RWPE2 (cell line): ENCODE results near the gene CFAP77.

Experiments
- ATAC-seq: fragments of 200-7000 bp; cut with Tn5 transposase; 3 replicates; pipeline ENCODE4 v1.9.1; 2021; ENCODE audit warnings: low read depth
- DNase-seq: peaks from one replicate; pipeline ENCODE4 v3.0.0-alpha.2; 2020; ENCODE audit warnings: low spot score
- H3K27ac ChIP-seq: fragments of 450-650 bp; 2 replicates; pipeline ENCODE4 v1.5.1; 2017; ENCODE audit warnings: mild to moderate bottlenecking; ENCODE audit not compliant: poor library complexity, severe bottlenecking
- H3K27me3 ChIP-seq: fragments of 250-450 bp; sonication (Bioruptor Pico); 2 replicates; pipeline ENCODE4 v1.5.1; 2021; ENCODE audit warnings: mild to moderate bottlenecking, moderate library complexity; ENCODE audit not compliant: insufficient read depth, poor library complexity, severe bottlenecking
- H3K36me3 ChIP-seq: fragments of 250-450 bp; sonication (Bioruptor Pico); 2 replicates; pipeline ENCODE4 v1.5.1; 2020; ENCODE audit warnings: low read depth, mild to moderate bottlenecking, moderate library complexity
- H3K4me1 ChIP-seq: fragments of 250-450 bp; sonication (Bioruptor Pico); 2 replicates; pipeline ENCODE4 v1.5.1; 2021; ENCODE audit warnings: mild to moderate bottlenecking, moderate library complexity; ENCODE audit not compliant: insufficient read depth, poor library complexity, severe bottlenecking
- H3K4me3 ChIP-seq: fragments of 250-450 bp; sonication (Bioruptor Pico); 2 replicates; pipeline ENCODE4 v1.5.1; 2021; ENCODE audit warnings: mild to moderate bottlenecking, moderate library complexity; ENCODE audit not compliant: severe bottlenecking
- H3K9me3 ChIP-seq: fragments of 250-450 bp; sonication (Bioruptor Pico); 2 replicates; pipeline ENCODE4 v1.5.1; 2021; ENCODE audit warnings: mild to moderate bottlenecking, moderate library complexity; ENCODE audit not compliant: severe bottlenecking
- TF ChIP-seq, protein P1 (sequence below): fragments of 450-650 bp; IDR thresholded peaks from one replicate; pipeline ENCODE4 v1.5.1; 2017; ENCODE audit warnings: mild to moderate bottlenecking, moderate library complexity; ENCODE audit not compliant: poor library complexity, severe bottlenecking

The CFAP77 gene

DNA sequence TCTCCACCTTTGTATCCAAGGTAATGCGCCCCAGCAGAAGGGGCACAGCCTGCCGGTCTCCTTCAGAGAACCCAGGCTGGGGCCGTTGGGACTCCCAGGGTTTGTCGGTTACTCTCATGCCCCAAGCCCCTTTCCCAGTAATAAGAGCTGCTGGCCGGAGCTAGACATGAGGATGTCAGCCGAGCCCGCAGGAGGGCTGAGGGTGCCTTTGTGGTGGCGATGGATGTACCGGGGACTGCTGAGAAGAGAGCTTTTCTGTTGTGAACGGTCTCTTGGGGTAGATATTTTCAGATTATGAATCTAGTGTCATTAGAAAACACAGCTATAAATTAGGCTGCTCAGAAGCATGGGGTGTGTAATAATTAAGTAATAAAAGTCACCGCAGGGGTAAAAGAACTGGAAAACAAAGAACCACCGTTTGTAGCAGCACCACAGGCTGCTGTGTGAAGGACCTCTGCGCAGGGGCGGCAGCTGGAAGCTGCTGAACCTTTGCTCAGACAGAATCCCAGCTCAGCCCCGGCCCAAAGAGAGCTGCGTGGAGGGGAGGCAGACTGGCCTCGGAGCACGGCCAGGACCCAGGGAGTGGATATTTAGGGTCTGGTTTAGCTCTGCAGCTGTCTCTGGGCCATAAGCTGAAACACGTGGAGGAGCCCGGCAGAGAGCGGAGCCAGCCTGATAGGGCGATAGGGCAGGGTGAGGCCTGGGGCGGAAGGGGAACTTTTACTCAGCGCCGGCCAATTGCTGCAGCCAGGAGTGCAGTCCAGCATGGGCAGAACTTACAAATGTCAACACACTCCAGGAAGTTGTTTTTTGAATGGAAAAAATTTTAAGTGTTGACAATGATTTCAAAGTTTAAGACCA, 121.9 kb downstream of the CFAP77 start:
- ATAC-seq (no peak), DNase-seq (no peak)
- Histone ChIP-seq H3K27ac (no peak overlapping the region), H3K27me3 (peaks cover 25% of the 10 kb centered on the region), H3K4me1 (no peaks in the 10 kb centered on the region), H3K4me3 (no peak overlapping the region), H3K9me3 (peaks cover 8% of the 10 kb centered on the region), H3K36me3 (no peaks in the 10 kb centered on the region)
- TF ChIP-seq, protein P1, sequence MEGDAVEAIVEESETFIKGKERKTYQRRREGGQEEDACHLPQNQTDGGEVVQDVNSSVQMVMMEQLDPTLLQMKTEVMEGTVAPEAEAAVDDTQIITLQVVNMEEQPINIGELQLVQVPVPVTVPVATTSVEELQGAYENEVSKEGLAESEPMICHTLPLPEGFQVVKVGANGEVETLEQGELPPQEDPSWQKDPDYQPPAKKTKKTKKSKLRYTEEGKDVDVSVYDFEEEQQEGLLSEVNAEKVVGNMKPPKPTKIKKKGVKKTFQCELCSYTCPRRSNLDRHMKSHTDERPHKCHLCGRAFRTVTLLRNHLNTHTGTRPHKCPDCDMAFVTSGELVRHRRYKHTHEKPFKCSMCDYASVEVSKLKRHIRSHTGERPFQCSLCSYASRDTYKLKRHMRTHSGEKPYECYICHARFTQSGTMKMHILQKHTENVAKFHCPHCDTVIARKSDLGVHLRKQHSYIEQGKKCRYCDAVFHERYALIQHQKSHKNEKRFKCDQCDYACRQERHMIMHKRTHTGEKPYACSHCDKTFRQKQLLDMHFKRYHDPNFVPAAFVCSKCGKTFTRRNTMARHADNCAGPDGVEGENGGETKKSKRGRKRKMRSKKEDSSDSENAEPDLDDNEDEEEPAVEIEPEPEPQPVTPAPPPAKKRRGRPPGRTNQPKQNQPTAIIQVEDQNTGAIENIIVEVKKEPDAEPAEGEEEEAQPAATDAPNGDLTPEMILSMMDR = no peak

DNA sequence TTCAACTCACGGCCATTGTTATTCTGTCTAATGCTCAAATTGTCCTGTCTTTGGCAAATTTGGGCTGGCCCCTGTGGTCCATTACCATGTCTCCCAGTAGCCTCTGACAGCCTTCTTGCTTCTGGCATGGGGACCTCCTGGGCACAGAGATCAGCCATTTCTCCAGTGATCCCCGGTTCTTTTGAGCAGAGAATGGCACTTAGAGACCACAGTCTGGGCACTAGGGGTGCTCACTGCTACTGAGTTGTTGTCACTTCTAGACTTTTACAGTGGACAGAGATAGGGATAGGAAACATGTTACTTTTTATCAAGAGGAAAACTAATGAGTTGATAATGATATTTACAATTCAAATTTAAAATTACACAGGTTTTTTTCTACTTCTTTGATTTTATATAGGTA, 124.8 kb downstream of the CFAP77 start:
- H3K4me1 ChIP-seq = no peaks in the 10 kb centered on the region
- TF ChIP-seq, protein P1 = no peak
- no peak overlapping the region for H3K4me3 ChIP-seq
- ATAC-seq = no peak
- peaks cover 25% of the 10 kb centered on the region for H3K27me3 ChIP-seq
- H3K36me3 ChIP-seq = no peaks in the 10 kb centered on the region
- H3K9me3 ChIP-seq = peaks cover 8% of the 10 kb centered on the region
- DNase-seq = no peak
- no peak overlapping the region for H3K27ac ChIP-seq

DNA sequence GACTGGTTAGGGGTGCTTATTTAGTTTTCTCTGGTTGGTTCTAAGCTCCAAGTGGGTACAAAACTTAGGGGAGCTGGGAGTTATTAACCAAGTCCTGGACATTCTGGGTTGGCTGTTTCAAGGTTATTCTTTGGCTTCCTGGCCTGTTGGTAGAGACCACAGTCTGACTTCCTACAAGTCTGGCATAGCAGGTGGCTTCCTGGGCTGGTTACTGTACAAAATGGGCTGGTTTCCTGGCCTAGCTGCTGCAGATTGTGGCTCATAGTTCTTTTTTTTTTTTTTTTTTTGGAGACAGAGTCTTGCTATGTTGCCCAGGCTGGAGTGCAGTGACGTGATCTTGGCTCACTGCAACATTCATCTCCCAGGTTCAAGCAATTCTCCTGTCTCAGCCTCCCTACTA, 126.1 kb downstream of the CFAP77 start:
- Histone ChIP-seq H3K27ac (no peak overlapping the region), H3K4me1 (no peaks in the 10 kb centered on the region), H3K4me3 (no peak overlapping the region), H3K27me3 (peaks cover 16% of the 10 kb centered on the region), H3K9me3 (peaks cover 8% of the 10 kb centered on the region), H3K36me3 (no peaks in the 10 kb centered on the region)
- TF ChIP-seq, protein P1 = no peak
- ATAC-seq (no peak), DNase-seq (no peak)

DNA sequence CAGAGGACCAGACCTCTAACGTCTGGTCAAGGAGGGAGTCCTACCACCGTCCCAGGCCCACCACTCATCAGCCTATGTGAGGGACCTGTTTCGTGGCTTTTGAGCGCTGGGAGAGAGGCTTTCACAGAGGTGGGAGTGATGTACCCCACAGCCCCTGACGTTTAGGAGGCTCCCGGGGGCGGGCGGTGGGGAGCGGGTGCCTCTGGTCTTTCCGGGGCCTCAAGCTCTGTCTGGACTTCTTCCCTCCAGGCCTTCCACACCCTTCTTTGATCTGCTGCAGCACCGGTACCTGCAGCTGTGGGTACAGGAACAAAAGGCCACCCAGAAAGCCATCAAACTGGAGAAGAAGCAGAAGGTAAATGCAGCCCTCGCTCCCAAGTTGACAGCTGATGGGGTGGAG, 127.3 kb downstream of the CFAP77 start:
- H3K36me3 ChIP-seq = no peaks in the 10 kb centered on the region
- no peaks in the 10 kb centered on the region for H3K4me1 ChIP-seq
- H3K27me3 ChIP-seq = peaks cover 4% of the 10 kb centered on the region
- DNase-seq (no peak), ATAC-seq (no peak)
- H3K27ac ChIP-seq = no peak overlapping the region
- TF ChIP-seq, protein P1 = no peak
- peaks cover 8% of the 10 kb centered on the region for H3K9me3 ChIP-seq
- H3K4me3 ChIP-seq = no peak overlapping the region

DNA sequence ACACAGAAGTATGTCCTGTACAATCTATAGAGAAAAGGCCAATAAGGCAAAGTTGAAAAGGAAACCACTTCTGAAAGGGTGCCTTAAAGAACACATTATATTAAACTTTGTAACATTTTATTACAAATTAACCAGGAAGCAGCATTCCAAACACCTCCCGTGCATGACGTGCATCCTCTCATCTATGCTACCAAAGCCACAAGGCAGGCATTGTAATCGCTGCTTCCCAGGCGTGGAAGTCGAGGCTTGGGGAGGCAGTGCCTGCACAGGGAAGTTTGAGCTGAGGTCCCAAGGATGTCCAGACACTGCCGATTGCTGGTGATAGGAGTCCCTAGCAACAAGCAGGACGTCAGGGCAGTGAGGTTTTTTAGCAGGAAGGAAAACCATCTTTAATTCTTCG, 128.1 kb downstream of the CFAP77 start:
- no peaks in the 10 kb centered on the region for H3K27me3 ChIP-seq

More for the DNA sequence above, 128.1 kb downstream of the CFAP77 start:
- Histone ChIP-seq H3K9me3 (peaks cover 8% of the 10 kb centered on the region), H3K27ac (no peak overlapping the region), H3K36me3 (no peaks in the 10 kb centered on the region), H3K4me3 (no peak overlapping the region), H3K4me1 (no peaks in the 10 kb centered on the region)
- ATAC-seq (no peak), DNase-seq (no peak)
- TF ChIP-seq, protein P1 = no peak
